GF-D8 (cell line): ENCODE results near the gene FAM236B.
"Not testable (repeated sequence)": the region's sequence is repeated elsewhere in the genome, so short reads cannot be mapped to it uniquely, and the experiment has no call there.

ENCODE experiments used
- DNase-seq: peaks from one replicate; lab custom pipeline; 2025; lab: John Stamatoyannopoulos, UW

The FAM236B gene

DNA sequence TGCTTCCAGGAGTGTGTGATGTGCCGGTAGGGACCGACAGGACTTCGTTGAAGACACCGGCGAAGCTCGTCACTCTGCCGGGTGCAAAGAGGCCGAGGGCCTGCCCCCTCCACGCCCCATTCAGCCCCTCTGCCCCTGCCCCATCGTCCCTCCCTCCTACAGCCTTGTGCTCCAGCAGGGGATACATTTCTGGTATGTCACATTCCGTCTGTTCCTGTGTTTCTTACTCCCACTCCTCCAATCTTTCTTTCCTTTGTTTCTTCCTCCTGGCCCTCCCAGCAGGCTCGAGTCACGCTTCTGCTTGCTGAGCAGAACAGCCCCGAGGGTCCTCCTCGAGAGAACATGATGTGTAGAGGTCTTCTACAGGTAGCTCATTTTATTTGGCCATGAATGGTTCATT is at the start of gene FAM236B:
Gene FAM236B (minus strand): TSS at position 101 of the 400 bp plus-strand sequence. CDS start 100 bp downstream, at position 1.
- not testable (repeated sequence) for DNase-seq

GRCh38 chrX:72830701-72831100 is 48.2 kb upstream of the FAM236B start:
- not testable (repeated sequence) for DNase-seq

- DNase-seq: not testable (repeated sequence)
Observed at GRCh38 chrX:72808110-72808509, 25.6 kb upstream of the FAM236B start, which contains the start of gene FAM236D. FAM236D (minus strand) TSS chrX:72808210; CDS start chrX:72808110, 100 bp downstream.

DNA sequence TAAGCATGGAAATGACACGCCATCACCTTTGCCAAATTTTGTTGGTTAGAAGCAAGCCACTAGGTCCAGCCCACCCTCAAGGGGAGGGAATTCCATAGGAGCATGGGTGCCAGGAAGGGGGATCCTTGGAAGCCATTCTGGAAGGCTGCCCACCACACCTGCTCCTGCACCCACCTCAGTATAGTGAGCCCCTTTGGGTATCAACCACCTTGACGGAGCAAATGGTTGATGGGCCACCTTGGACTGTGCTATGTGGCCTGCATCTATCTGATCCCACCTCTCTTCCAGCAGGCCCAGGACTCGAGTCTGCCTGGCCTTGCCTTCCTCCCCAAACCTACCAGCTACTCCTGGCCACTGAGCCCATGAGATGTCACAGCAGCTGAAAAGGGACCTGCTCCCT is 7.9 kb upstream of the FAM236B start:
- not testable (repeated sequence) for DNase-seq

DNA sequence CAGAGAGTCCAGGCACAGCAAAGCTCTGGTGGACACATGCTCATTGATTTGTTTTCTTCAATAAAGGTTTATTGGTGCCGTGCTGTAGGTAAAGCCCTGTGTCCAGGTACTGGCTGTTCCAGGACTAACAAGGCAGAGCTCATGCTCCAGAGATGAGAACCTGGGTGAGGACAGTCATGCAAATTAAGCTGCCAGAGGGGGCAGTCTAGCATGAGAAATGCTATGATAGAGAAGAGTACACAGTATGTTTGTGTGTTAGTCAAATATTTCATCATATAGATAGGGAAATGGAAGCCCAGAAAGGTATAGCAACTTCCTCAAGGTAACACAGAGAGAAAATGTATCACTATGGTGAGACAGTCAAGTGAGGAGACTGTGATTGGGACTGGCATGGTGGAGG is 5.7 kb upstream of the FAM236B start:
- DNase-seq: not testable (repeated sequence)

- DNase-seq: not testable (repeated sequence)
Observed at GRCh38 chrX:72783964-72784363, 1.5 kb upstream of the FAM236B start.

DNA sequence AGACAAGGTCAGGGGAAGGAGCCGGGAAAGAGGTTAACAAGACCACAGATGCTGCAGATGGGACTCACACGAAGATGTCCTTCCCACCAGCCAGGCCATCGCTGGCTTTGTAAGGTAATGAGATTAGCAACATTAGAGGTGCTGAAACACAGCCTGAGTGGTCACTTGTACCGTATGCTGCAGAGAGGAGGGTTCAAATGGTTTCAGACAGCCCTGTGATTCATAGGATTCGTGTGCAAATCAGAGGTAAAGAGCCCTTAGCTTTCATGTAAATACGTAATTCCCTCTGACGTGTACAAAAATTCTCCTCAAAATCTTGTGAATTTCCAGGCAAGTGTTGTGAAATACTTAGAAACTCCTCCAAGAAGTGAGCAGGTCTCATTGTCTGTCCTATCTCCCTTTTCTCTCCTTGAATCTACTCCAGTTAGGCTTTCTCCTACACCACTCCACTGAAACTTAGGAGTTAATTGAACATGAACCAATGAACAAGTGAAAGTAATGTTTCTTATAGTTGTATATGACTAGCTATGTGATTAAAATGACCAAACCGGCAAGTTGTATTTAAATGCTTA is 991 bp upstream of the FAM236B start:
- DNase-seq: not testable (repeated sequence)

- DNase-seq: not testable (repeated sequence)
Observed at GRCh38 chrX:72778146-72778545, 4.3 kb downstream of the FAM236B start.

DNA sequence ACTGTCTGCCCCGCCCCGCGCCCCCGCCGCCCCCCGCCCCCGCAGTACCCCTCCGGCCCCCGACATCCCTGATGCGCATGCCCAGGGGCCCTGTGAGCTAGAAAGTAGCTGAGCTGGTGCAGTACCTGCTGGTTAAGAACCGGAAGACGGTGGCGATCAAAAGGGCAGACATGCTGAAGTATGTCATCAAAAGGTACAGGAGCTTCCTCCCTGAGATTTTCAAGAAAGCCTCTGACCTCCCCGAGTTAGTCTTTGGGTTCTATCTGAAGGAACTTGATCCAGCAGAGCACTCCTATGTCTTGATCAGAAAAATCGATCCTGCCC is 5.0 kb downstream of the FAM236B start:
- not testable (repeated sequence) for DNase-seq

GRCh38 chrX:72776653-72777466 is 5.6 kb downstream of the FAM236B start, which contains the start of gene DMRTC1B:
DMRTC1B (plus strand) TSS chrX:72776890; CDS start chrX:72845136, 68,246 bp downstream.
- not testable (repeated sequence) for DNase-seq

DNA sequence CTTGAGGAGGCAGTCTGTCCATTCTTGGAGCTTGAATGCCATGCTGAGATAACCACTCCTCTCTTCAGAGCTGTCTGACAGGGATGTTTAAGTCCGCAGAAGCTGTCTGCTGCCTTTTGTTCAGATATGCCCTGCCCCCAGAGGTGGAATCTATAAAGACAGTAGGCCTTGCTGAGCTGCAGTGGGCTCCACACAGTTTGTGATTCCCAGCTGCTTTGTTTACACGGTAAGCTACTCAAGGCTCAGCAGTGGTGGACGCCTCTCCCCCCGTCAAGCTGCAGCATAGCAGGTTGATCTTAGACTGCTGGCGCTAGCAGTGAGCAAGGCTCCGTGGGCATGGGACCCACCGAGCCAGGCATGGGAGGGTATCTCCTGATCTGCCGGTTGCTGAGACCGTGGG is 22.0 kb downstream of the FAM236B start:
- not testable (repeated sequence) for DNase-seq

DNA sequence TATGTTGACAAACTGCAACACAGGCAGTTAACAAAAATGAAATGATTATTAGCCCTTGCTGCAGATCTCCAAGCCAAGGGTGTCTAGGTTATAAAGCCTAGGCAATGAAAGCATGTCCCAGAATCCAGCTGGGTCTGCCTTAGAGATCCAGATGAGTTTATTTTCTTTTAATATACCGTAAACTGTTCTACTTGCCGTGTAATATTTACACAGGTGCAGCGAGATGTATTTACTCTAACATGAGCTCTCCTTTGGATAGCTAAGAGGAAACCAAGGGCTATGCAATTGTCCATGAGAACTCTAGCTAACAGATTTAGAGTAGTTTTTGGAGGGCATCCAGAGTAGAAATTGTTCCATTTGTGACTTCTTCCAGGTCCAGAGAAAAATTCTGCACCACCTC is 33.9 kb downstream of the FAM236B start:
- not testable (repeated sequence) for DNase-seq

DNA sequence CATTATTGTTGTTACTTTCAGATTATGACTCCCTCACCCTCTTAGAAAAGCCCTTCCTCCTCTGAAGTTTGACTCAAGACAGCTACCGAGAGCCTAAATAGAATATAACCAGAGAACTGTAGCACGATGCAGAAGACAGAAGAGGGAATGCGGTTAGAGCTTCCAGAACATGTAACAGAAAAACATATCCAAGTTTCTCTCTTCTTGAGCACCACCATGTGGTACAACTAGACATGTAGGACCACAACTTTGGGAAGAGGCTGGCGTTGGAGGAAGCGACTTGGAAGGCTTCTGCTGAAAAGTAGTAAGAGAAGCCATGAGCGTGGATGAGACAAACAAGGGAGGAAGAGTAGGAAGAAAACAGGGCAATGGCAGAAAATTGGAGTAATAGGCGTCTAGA is 36.9 kb downstream of the FAM236B start:
- DNase-seq: not testable (repeated sequence)

DNA sequence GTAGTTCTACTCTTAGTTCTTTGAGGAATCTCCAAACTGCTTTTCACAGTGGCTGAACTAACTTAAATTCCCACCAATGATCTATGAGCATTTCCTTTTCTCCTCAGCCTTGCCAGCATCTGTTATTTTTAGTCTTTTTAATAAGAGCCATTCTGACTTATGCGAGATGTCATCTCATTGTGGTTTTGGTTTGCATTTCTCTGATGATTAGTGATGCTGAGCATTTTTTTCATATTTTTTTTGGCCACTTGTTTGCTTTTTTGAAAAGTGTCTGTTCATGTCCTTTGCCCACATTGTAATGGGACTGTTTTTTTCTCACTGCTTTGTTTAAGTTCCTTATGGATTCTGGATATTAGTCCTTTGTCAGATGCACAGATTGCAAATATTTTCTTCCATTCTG is 46.9 kb downstream of the FAM236B start:
- no peak for DNase-seq

DNA sequence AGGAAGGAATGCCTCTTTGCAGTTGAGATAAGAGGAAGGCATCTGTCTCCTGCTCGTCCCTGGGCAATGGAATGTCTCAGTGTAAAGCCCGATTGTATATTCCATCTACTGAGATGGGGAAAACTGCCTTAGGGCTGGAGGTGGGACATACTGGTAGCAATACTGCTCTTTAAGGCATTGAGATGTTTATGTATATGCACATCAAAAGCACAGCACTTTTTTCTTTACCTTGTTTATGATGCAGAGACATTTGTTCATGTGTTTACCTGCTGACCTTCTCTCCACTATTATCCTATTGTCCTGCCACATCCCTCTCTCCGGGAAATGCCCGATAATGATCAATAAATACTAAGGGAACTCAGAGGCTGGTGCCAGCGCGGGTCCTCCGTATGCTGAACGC is 48.8 kb downstream of the FAM236B start:
- DNase-seq: not testable (repeated sequence)
